Activated CD4-positive, alpha-beta memory T cell treated with anti-CD3 and anti-CD28 coated beads for 36 hours (primary cell): ENCODE results near the gene CLCN1. TPM values are rescaled to one million over a fixed set of nuclear protein-coding genes. Genes with fewer than 3 reads are reported as not detected.

Experiments
- CTCF ChIA-PET: fragments of 350-600 bp; sonication (Branson Sonifier 250); formaldehyde crosslinking; loops from one replicate; lab custom pipeline; 2021; ENCODE audit warnings: antibody characterized with exemption, inconsistent platforms; lab: Charles Lee
- POLR2A ChIA-PET: fragments of 350-600 bp; sonication (Branson Sonifier 250); formaldehyde crosslinking; loops from one replicate; lab custom pipeline; 2021; ENCODE audit warnings: antibody characterized with exemption; lab: Charles Lee
- DNase-seq: peaks from one replicate; pipeline ENCODE4 v3.0.0-alpha.2; 2020
- H3K27ac Mint-ChIP-seq: one replicate; pipeline ENCODE4 v1.8.0; 2021; ENCODE audit warnings: mixed read lengths
- H3K27me3 Mint-ChIP-seq: one replicate; pipeline ENCODE4 v1.8.0; 2021; ENCODE audit warnings: mixed read lengths
- H3K36me3 Mint-ChIP-seq: one replicate; pipeline ENCODE4 v1.8.0; 2021; ENCODE audit warnings: mixed read lengths
- H3K4me1 Mint-ChIP-seq: one replicate; pipeline ENCODE4 v1.8.0; 2021; ENCODE audit warnings: low read depth, mixed read lengths
- H3K4me3 Mint-ChIP-seq: one replicate; pipeline ENCODE4 v1.8.0; 2021; ENCODE audit warnings: mild to moderate bottlenecking, mixed read lengths
- H3K9me3 Mint-ChIP-seq: one replicate; pipeline ENCODE4 v1.8.0; 2021; ENCODE audit warnings: mixed read lengths
- intact Hi-C: fragments of 100-400 bp; cut with micrococcal nuclease; formaldehyde crosslinking; loops from one replicate; pipeline ENCODE4 v1.15.1; 2023
- total RNA-seq, 2 experiments: library from RNA; stranded (reverse); gene quantifications; one replicate each; pipeline ENCODE4 v1.2.3, GENCODE V29; 2021

Gene CLCN1
- under 1 TPM in 1 of 2 experiments, not detected in 1; 0.17 TPM for total RNA-seq

DNA sequence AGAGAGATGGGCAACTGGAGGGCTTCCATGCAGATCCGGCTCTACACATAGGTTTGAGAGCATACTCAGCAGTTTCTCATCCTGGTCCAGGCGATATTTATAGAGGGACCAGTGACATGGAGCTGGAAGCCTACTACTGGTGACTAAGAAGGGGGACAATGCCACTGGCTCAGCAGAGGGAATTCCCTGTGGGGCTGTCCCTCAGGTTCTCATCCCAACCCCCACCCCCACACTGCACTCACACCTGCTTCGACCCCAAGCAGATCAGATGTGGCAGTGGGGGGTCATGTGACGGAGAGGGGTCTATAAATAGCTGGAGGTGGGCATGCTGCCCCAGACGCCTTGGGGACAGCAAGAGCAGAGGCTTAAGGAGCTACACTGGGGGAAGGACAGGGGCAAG, at the start of gene CLCN1:
Gene CLCN1, plus strand, starts transcription at position 336 of the 400 bp plus-strand sequence. CDS start 102 bp downstream, outside the sequence.
- Mint-ChIP-seq H3K4me3 (no peak within 1 kb of the TSS), H3K4me1 (peaks cover 6% of the 10 kb centered on the region), H3K9me3 (no peaks in the 10 kb centered on the region), H3K36me3 (no peaks in the 10 kb centered on the region), H3K27me3 (no peaks in the 10 kb centered on the region), H3K27ac (no peak within 1 kb of the TSS)
- intact Hi-C loops, result no loop called here
- ChIA-PET POLR2A (interaction anchor here (1.3 kb wide), 1 partner anchor 28 kb away, joined by 3 read pairs; the partner anchor contains the start of gene CASP2), CTCF (interaction anchor here (0.9 to 2.1 kb wide), 3 partner anchors 16 to 100 kb away, joined by 3 to 6 read pairs (median 5); no protein-coding TSS in a partner anchor)
- no peak for DNase-seq

- ChIA-PET POLR2A (interaction anchor here (1.0 to 1.3 kb wide), 2 partner anchors 10 to 14 kb away, joined by 3 read pairs; no protein-coding TSS in a partner anchor), CTCF (interaction anchor here (1.1 to 1.6 kb wide), 3 partner anchors 12 to 29 kb away, joined by 3 to 4 read pairs (median 3); no protein-coding TSS in a partner anchor)
- H3K36me3 Mint-ChIP-seq, result peaks cover 47% of the 10 kb centered on the region
- intact Hi-C loops, result no loop called here
- DNase-seq, result no peak
- H3K27me3 Mint-ChIP-seq, result no peaks in the 10 kb centered on the region
- H3K4me3 Mint-ChIP-seq, result no peak overlapping the region
- no peaks in the 10 kb centered on the region for H3K9me3 Mint-ChIP-seq
- peaks cover 47% of the 10 kb centered on the region for H3K4me1 Mint-ChIP-seq
- H3K27ac Mint-ChIP-seq, result peak overlapping the region; percentile 64
Observed at GRCh38 chr7:143269251-143269650, 46.7 kb upstream of the CLCN1 start.

- Mint-ChIP-seq H3K36me3 (peaks cover 34% of the 10 kb centered on the region), H3K4me1 (peaks cover 33% of the 10 kb centered on the region), H3K27ac (peak overlapping the region; percentile 58), H3K4me3 (no peak overlapping the region), H3K27me3 (no peaks in the 10 kb centered on the region), H3K9me3 (no peaks in the 10 kb centered on the region)
- ChIA-PET CTCF (interaction anchor here (0.7 to 0.9 kb wide), 2 partner anchors 29 to 251 kb away, joined by 3 to 5 read pairs; no protein-coding TSS in a partner anchor), POLR2A (no interaction called here)
- DNase-seq, result no peak
- intact Hi-C loops, result no loop called here
Observed at GRCh38 chr7:143271240-143271639, 44.7 kb upstream of the CLCN1 start.

GRCh38 chr7:143272871-143273270, 43.0 kb upstream of the CLCN1 start:
- H3K4me3 Mint-ChIP-seq, result no peak overlapping the region

DNA sequence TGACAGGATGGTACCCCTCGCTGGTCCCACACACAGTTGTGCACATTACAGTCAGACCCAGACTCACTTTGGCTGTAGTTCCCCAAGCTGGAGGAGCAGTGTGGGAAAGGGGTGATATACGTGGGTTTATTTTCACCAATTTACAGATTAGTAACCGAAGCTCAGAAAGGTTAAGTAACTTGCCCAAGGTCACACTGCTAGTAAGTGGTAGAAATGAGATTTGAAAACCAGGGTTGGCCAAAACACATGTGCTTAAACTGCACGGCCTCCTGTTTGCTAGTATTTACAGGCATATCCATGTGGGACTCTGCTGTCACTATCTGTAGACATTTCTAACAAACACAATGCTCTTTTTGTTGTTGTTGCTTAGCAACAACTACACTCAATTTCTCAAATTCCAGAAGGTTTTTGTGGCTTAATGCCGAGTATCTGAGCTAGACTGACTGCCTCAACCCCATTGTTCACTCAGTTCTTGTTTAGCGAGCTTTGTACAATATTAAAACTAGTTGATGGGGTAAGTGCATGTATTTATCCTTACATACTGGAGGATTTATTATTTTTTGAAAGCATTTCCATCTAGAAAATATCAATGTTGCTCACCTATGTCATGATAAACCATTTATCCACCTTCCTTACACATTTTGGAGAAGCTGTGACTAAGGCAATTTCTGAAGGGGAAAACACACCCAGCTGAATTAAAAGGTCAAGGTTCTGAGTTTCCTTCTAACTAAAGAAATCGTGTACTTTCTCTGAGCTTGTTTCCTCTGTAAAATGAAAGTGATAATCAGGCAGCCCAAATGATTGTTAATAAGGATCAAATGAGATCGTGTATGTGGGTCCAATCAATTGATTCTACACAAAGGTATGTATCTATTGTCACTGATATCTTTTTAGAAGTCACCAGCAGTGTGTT, 36.5 kb upstream of the CLCN1 start:
- Mint-ChIP-seq H3K36me3 (no peaks in the 10 kb centered on the region), H3K27me3 (no peaks in the 10 kb centered on the region), H3K9me3 (no peaks in the 10 kb centered on the region), H3K4me1 (peaks cover 40% of the 10 kb centered on the region), H3K4me3 (peak overlapping the region; percentile 51), H3K27ac (peak overlapping the region; percentile 87)
- intact Hi-C loops, result loop anchor here (1.0 kb wide), 3 partner anchors 9 to 20 kb away; partner anchors contain the start of genes CASP2 and GSTK1
- DNase-seq, result no peak
- ChIA-PET CTCF (interaction anchor here (0.6 to 4.0 kb wide), 10 partner anchors 9 to 622 kb away, joined by 3 to 30 read pairs (median 6); partner anchors contain the start of gene CASP2), POLR2A (interaction anchor here (0.9 to 4.0 kb wide), 7 partner anchors 9 to 104 kb away, joined by 3 to 27 read pairs (median 6); partner anchors contain the start of genes CASP2 and GSTK1)

More at GRCh38 chr7:143272871-143273270, 43.0 kb upstream of the CLCN1 start:
- ChIA-PET CTCF (interaction anchor here (0.7 to 1.3 kb wide), 4 partner anchors 11 to 461 kb away, joined by 3 to 5 read pairs (median 4); no protein-coding TSS in a partner anchor), POLR2A (no interaction called here)
- H3K4me1 Mint-ChIP-seq, result peaks cover 25% of the 10 kb centered on the region
- H3K27me3 Mint-ChIP-seq, result no peaks in the 10 kb centered on the region
- H3K9me3 Mint-ChIP-seq, result no peaks in the 10 kb centered on the region
- H3K36me3 Mint-ChIP-seq, result peaks cover 24% of the 10 kb centered on the region
- no peak overlapping the region for H3K27ac Mint-ChIP-seq
- intact Hi-C loops, result no loop called here
- DNase-seq, result no peak

GRCh38 chr7:143280160-143280559, 35.8 kb upstream of the CLCN1 start:
- POLR2A ChIA-PET, result interaction anchor here (0.9 to 4.0 kb wide), 8 partner anchors 8 to 103 kb away, joined by 3 to 27 read pairs (median 6); partner anchors contain the start of genes CASP2 and GSTK1
- Mint-ChIP-seq H3K36me3 (no peaks in the 10 kb centered on the region), H3K27ac (peak overlapping the region; percentile 87), H3K9me3 (no peaks in the 10 kb centered on the region), H3K4me1 (peaks cover 42% of the 10 kb centered on the region), H3K27me3 (no peaks in the 10 kb centered on the region), H3K4me3 (peak overlapping the region; percentile 51)
- no peak for DNase-seq
- intact Hi-C loops, result no loop called here
- CTCF ChIA-PET, result interaction anchor here (0.7 to 4.0 kb wide), 9 partner anchors 8 to 469 kb away, joined by 3 to 30 read pairs (median 5); partner anchors contain the start of gene CASP2

- ChIA-PET CTCF (interaction anchor here (0.7 to 4.0 kb wide), 5 partner anchors 7 to 469 kb away, joined by 3 to 30 read pairs (median 10); partner anchors contain the start of gene CASP2), POLR2A (interaction anchor here (1.2 to 4.0 kb wide), 6 partner anchors 7 to 103 kb away, joined by 3 to 27 read pairs (median 6); partner anchors contain the start of genes CASP2 and GSTK1)
- DNase-seq, result no peak
- no peaks in the 10 kb centered on the region for H3K9me3 Mint-ChIP-seq
- intact Hi-C loops, result no loop called here
- H3K4me3 Mint-ChIP-seq, result peak overlapping the region; percentile 51
- peaks cover 42% of the 10 kb centered on the region for H3K4me1 Mint-ChIP-seq
- no peaks in the 10 kb centered on the region for H3K27me3 Mint-ChIP-seq
- H3K27ac Mint-ChIP-seq, result peak overlapping the region; percentile 87
- H3K36me3 Mint-ChIP-seq, result no peaks in the 10 kb centered on the region
Observed at GRCh38 chr7:143280566-143280965, 35.3 kb upstream of the CLCN1 start.

- Mint-ChIP-seq H3K4me3 (no peak overlapping the region), H3K27ac (no peak overlapping the region), H3K9me3 (no peaks in the 10 kb centered on the region), H3K27me3 (no peaks in the 10 kb centered on the region), H3K36me3 (no peaks in the 10 kb centered on the region), H3K4me1 (peaks cover 42% of the 10 kb centered on the region)
- CTCF ChIA-PET, result interaction anchor here (2.3 to 4.0 kb wide), 2 partner anchors 18 to 41 kb away, joined by 12 to 30 read pairs; no protein-coding TSS in a partner anchor
- POLR2A ChIA-PET, result interaction anchor here (4.0 kb wide), 1 partner anchor 18 kb away, joined by 27 read pairs; the partner anchor contains the start of gene GSTK1
- DNase-seq, result no peak
- intact Hi-C loops, result no loop called here
Observed at GRCh38 chr7:143281529-143281928, 34.4 kb upstream of the CLCN1 start.

DNA sequence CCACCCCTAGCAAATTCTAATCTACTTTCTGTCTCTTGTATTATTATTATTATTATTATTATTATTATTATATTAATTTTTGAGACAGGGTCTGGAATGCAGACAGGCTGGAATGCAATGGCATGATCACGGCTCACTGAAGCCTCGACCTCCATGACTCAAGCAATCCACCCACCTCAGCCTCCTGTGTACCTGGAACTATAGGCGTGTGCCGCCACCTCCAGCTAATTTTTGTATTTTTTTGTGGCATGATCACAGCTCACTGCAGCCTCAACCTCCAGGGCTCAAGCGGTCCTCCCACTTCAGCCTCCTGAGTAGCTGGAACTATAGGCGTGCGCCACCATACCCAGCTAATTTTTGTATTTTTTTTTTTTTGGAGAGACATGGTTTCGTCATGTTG, 33.8 kb upstream of the CLCN1 start:
- Mint-ChIP-seq H3K27me3 (no peaks in the 10 kb centered on the region), H3K27ac (no peak overlapping the region), H3K4me1 (peaks cover 46% of the 10 kb centered on the region), H3K36me3 (no peaks in the 10 kb centered on the region), H3K4me3 (no peak overlapping the region), H3K9me3 (no peaks in the 10 kb centered on the region)
- no peak for DNase-seq
- intact Hi-C loops, result no loop called here
- POLR2A ChIA-PET, result interaction anchor here (1.2 to 4.0 kb wide), 2 partner anchors 18 to 19 kb away, joined by 6 to 27 read pairs; partner anchors contain the start of gene GSTK1
- CTCF ChIA-PET, result interaction anchor here (4.0 kb wide), 1 partner anchor 42 kb away, joined by 30 read pairs; no protein-coding TSS in a partner anchor

DNA sequence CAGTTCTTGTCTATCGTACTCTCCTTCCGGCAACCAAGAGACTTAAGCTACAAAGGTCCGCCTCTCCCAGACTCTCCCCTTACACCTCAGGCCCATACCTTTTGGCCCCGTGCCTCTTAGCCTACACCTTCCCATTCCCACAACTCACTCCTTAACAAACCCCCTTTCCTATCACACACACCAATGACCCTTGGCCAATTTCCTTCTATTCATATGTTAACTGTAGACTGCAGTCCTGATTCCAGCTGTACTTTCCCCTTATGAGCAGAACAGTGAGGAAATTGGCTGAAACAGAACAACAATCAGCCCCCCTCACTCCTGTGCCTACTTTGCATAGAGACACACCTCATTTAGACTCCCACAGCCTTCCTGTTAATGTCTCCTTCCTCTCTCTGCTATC, 32.5 kb upstream of the CLCN1 start:
- no peaks in the 10 kb centered on the region for H3K36me3 Mint-ChIP-seq
- peak overlapping the region; percentile 0 for H3K27ac Mint-ChIP-seq
- CTCF ChIA-PET, result interaction anchor here (0.7 to 1.2 kb wide), 3 partner anchors 11 to 134 kb away, joined by 3 to 4 read pairs (median 3); no protein-coding TSS in a partner anchor
- no peak overlapping the region for H3K4me3 Mint-ChIP-seq
- POLR2A ChIA-PET, result interaction anchor here (0.7 to 1.2 kb wide), 3 partner anchors 14 to 28 kb away, joined by 3 to 6 read pairs (median 3); partner anchors contain the start of gene GSTK1
- H3K9me3 Mint-ChIP-seq, result no peaks in the 10 kb centered on the region
- no peaks in the 10 kb centered on the region for H3K27me3 Mint-ChIP-seq
- H3K4me1 Mint-ChIP-seq, result peaks cover 50% of the 10 kb centered on the region
- intact Hi-C loops, result no loop called here
- no peak for DNase-seq
